SKM-1 (cell line): ENCODE results near the gene ZNF385D.
A peak's percentile ranks its signal among the peaks of the same experiment; 100 is the strongest.

Experiments
- DNase-seq: peaks from one replicate; lab custom pipeline; 2025; ENCODE audit not compliant: unreplicated experiment; lab: John Stamatoyannopoulos, UW

The ZNF385D gene, protein sequence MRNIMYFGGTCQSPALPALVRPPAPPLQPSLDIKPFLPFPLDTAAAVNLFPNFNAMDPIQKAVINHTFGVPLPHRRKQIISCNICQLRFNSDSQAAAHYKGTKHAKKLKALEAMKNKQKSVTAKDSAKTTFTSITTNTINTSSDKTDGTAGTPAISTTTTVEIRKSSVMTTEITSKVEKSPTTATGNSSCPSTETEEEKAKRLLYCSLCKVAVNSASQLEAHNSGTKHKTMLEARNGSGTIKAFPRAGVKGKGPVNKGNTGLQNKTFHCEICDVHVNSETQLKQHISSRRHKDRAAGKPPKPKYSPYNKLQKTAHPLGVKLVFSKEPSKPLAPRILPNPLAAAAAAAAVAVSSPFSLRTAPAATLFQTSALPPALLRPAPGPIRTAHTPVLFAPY

DNA sequence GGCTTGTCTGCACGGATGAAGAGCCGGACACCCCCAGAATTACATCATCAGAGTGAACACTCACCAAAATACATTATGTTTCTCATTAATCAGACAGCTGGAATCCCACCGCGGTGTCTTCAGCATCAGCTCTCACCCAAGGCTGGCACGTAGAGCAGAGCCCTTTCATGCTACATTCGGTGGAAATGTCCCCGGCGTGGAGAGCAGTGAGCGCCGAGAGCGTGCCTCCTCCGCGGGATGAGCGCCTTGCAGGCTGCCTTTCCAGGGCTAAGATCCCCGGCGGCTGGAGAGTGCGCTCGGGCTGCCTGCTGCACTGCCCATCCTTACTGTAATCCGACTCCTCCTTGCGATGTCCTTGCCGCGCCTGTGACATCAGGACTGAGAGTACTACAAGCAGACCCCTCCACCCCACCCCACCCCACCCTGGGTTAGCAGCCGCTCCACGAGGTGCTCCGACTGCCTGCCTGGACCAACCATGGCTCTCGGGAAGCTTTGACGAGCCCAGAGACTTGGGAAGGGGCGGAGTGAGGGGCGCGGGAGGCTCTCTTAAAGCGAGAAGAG, at the start of gene ZNF385D:
TSS of gene ZNF385D (minus strand) at position 380 of the 561 bp plus-strand sequence. CDS start at position 86, 294 bp downstream.
- DNase-seq = no peak

- DNase-seq = no peak
Observed at GRCh38 chr3:21798356-21799088, 47.5 kb upstream of the ZNF385D start.

- DNase-seq = no peak
Observed at GRCh38 chr3:21795921-21796320, 44.9 kb upstream of the ZNF385D start.

GRCh38 chr3:21795152-21795837, 44.3 kb upstream of the ZNF385D start:
- no peak for DNase-seq

GRCh38 chr3:21794291-21794690, 43.3 kb upstream of the ZNF385D start:
- DNase-seq = no peak

DNA sequence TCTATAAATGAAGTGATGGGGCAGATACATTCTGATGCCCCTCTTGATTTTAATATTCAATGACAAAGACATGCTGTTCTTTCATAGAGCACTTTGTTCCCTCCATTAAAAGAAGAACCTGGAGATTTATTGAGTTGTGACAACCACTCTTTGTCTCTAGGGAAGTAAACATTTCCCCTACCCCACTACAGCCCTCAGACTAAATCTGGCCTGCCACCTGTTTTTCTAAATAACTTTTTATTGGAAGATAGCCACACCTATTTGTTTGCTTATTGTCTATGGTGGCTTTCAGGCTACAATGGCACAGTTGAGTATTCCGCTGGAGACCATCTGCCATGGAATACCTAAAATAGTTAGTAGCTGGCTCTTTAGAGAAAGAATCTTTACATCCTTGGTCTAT, 41.2 kb upstream of the ZNF385D start:
- no peak for DNase-seq

DNA sequence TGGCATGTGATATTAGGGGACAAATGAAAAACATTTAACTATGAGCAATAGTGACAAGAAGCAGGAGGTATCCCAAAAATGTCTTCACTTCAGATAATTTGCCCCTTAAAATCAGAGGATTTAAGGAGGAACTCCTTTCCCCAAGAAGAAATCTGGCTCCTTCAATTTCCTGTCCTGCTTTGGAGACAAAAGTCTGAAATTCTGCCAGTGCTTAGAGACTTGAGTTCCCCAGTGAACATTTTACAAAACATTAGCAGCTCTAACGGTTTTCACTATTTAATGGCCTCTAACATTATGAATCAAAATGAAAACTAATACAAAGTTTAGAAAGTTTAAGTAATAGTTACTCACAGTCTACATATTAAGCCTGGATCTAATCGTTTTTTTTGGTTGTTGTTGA, 40.3 kb upstream of the ZNF385D start:
- DNase-seq = no peak

DNA sequence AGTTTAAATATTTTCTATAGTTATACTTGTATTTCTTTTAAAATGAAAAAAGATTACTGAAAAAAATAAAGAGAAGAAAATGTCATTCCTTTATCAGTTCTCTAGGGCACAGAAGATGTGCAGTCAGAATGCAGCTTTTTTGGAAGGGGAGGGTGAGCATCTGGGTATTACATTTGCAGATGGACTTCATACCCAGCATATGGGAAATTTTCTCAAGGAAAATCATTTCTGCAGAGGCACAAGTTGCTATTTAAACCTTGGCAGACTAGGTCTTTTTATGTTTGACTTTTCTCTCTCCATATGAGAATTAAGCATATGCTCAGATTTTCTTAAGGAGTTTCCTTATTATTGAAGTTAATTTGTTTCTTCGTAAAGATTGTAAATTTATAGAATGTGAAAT, 39.5 kb upstream of the ZNF385D start:
- DNase-seq = no peak

DNA sequence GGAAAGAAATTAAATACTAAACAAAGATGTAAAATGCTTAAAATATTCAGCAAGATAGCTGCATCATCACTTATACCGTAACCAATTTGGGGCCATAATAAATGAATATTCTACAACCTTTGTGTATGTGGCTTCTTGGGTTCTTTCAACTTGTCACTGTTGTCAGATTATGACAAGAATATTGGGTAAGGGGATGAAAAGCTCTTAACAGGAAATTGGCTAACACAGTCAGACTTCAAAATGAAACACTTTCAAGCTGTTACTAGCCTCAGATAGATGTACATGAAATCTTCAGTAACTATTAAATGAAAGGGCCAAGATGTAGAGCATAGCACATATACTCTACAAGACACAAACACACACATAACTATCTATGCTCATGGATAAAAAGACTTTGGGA, 38.7 kb upstream of the ZNF385D start:
- DNase-seq = no peak

DNA sequence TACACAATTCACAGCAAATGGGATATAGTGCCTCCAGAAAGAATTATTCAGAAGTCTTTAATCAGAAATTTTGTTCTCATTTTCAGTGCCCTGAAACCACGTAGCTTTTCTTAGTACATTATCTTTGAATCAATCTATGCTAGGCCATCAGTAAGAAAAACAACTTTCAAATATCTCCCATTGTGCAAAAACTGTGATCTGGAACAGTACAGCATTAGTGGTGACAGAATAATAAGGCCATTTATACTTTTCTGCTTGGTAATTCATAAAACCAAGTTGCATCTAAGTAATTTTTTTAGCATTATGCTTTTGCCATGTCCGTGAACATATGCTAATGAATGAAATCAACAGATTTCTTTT, 35.4 kb upstream of the ZNF385D start:
- DNase-seq = no peak

DNA sequence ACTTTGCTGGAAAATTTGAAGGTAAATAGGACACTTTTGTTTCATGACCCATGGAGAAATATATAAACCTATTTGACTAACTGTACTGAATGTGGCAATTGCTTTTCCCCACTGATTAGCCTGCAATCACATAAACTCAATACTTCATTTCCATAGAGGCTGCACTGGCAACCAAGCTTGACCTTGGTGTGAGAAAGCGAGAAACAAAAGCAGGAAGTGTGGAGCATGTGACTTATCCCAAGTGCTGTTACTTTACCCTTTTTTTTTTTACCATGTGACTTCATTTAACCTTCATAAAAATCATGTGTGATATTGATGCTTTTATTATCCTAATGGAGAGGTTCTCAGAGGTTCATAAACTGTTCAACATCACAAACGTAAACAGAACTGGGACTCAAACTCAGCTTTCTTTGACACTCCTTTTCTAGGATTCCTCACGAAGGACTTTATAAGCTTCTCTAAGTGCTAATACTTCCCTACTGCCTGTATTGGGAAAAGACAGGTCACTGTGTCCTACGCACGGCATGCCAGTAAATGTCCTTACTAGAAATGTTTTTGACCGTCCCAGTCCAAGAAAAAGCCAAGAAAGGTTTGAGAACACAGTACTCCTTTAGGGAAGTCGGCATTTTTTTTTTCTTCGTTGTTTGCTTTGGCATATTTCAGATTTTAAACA, 34.9 kb upstream of the ZNF385D start:
- DNase-seq = no peak

DNA sequence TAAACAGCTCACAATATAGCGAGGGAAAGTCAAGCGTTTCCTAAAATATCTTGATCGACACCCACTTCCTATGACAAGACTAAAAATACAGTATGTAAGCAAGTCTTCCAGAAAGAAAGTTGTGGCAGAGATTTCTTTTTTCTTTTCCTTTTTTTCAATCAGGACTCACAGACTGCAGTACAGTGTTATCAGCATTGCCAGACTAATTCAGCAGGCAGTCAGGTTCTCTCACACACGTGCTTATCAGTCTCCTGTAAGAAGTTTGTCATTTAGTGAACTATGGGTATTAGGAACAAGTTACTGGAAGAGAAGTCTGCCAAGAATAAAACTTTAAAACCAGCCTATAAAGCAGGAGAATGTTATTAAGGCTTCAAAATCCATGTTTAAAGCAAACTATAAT, 32.8 kb upstream of the ZNF385D start:
- DNase-seq = no peak

DNA sequence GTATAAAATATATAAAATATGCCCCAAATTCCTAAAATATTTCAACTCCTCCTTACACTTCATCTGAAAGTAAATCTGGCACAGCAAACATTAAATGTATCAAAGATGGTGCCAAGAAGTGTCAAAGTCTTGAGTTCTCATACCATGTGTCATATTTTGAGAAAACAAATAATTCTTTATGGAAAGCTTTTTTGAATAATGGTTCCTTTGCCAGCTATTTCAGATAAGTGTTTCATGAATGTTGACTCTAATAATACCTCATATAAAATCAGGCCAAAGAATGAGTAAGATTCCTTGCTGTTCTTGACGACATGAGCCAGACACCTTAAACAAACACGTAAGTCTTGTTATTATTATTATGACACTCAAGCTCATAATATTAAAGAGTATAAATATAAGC, 30.3 kb upstream of the ZNF385D start:
- no peak for DNase-seq

DNA sequence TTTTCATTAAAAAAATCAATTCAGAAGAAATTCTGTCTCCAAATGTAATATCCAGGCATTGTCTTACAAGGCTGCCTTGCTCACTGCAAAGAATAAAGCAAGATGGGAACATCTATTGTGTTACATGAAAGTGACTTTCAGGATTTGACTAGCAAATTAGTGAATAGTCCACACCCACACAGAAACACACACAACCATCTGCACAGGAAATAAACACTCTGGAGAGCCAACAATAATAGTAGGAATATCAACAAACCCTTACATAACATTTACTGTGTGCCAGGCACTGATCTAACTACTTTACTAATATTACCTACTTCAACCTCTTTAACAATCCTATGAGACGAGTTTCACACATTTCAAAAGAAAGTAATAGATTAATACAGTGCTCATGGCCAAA, 28.9 kb upstream of the ZNF385D start:
- DNase-seq = no peak

DNA sequence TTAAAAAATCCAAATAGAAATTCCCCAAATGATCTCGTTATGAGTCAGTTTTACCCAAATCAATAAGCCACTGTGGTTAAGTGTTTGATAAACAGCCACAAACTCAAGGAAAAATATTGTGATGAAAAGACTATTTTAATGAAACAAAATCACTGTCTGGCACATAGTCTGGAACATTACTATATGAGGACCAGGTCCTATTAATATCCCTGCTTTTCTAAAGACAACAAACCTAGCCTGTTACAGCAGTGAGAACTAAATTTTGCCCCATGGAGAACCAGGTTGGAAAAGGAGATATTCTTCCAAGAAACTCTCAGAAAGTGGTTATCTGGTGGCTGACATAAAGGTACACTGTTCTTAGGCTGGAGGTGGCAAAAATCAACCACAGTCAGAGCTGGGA, 27.7 kb upstream of the ZNF385D start:
- DNase-seq = no peak

GRCh38 chr3:21777821-21778220, 26.8 kb upstream of the ZNF385D start:
- no peak for DNase-seq

GRCh38 chr3:21766002-21766401, 15.0 kb upstream of the ZNF385D start:
- DNase-seq = no peak

GRCh38 chr3:21755896-21756295, 4.9 kb upstream of the ZNF385D start:
- DNase-seq = no peak

DNA sequence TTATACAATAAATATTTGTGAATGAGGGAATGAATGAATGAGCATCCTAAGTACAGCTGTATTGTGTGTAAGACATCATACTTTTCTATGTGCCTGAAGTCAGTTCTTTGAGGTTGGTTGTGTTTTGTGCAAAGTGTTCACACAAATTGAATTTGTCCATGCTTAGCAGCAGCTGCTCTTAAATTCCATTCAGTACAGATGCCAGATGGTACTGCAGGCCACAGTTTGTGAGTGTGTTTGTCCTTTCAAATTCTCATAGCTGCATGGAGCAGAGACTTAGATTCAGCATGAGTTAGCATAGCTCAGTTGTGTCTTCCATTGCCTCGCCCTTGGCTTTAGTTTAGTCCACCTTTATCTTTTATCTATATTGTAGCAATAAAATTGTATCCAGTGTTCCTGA, 3.8 kb upstream of the ZNF385D start:
- no peak for DNase-seq

GRCh38 chr3:21752749-21753347, 1.8 kb upstream of the ZNF385D start:
- peak; percentile 13 for DNase-seq

DNA sequence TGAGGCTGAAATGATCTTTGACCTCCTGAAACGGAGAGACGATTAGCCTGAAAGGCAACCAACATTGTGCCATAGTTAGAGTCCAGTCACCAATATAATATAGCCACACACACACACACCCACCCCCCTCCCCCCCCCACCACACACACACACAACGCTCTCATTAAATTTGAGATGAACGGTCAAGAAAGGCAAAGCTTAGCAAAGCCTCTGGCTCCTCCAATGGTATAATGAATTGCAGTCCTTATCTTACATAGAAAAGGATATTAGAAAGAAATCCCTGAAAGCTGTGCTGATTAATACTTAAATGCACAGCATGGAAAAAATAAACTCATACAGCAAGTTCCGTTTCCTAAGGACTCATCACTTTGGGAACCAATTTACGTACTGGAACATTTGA, 876 bp upstream of the ZNF385D start:
- no peak for DNase-seq
